GM12872 (cell line): Measurements from ENCODE around the gene RNF151.

Experiments
- TF ChIP-seq, protein P1 (sequence below): IDR thresholded peaks from 3 replicates; pipeline ENCODE4 v1.5.1; 2011; ENCODE audit warnings: low read depth, mild to moderate bottlenecking, low read length, moderate library complexity; ENCODE audit not compliant: insufficient read depth

The RNF151 gene

DNA sequence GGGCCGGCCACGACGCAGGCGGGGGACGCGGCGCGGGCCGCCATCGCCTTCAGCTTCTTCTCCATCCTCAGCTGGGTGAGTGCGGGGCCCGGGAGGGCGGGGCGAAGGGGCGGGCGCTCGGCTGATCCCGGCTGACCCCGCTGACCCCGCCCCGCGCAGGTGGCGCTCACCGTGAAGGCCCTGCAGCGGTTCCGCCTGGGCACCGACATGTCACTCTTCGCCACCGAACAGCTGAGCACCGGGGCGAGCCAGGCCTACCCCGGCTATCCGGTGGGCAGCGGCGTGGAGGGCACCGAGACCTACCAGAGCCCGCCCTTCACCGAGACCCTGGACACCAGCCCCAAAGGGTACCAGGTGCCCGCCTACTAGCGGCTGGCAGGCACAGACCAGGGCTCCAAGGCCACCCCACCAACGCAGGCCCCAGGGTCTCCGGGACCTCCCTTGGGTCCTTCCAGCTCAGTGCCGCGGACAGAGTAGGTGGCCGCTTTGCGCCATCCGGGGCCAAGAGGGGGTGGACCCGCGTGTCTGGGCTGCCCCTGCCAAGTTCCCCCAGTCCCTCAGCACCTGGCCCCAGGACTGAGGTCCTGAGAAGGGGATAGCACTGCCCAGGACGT, 26.2 kb downstream of the RNF151 start:
- TF ChIP-seq, protein P1, sequence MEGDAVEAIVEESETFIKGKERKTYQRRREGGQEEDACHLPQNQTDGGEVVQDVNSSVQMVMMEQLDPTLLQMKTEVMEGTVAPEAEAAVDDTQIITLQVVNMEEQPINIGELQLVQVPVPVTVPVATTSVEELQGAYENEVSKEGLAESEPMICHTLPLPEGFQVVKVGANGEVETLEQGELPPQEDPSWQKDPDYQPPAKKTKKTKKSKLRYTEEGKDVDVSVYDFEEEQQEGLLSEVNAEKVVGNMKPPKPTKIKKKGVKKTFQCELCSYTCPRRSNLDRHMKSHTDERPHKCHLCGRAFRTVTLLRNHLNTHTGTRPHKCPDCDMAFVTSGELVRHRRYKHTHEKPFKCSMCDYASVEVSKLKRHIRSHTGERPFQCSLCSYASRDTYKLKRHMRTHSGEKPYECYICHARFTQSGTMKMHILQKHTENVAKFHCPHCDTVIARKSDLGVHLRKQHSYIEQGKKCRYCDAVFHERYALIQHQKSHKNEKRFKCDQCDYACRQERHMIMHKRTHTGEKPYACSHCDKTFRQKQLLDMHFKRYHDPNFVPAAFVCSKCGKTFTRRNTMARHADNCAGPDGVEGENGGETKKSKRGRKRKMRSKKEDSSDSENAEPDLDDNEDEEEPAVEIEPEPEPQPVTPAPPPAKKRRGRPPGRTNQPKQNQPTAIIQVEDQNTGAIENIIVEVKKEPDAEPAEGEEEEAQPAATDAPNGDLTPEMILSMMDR, result no peak

DNA sequence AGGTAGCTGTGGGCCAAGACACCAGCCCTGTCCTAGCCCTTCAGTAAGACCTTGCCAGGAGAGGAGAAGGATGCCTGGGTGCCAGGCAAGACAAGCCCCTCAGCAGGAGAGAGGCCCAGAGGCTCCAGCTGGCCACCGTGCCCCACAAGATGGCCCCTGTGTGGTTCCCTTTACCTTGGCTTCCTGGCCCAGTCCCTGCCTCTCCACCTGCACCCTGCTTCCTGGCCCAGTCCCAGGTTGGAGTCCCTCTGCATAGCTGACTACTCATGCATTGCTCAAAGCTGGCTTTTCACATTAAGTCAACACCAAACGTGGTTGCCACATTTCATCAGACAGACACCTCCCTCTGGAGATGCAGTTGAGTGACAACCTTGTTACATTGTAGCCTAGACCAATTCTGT, 27.1 kb downstream of the RNF151 start:
- TF ChIP-seq, protein P1, result no peak

DNA sequence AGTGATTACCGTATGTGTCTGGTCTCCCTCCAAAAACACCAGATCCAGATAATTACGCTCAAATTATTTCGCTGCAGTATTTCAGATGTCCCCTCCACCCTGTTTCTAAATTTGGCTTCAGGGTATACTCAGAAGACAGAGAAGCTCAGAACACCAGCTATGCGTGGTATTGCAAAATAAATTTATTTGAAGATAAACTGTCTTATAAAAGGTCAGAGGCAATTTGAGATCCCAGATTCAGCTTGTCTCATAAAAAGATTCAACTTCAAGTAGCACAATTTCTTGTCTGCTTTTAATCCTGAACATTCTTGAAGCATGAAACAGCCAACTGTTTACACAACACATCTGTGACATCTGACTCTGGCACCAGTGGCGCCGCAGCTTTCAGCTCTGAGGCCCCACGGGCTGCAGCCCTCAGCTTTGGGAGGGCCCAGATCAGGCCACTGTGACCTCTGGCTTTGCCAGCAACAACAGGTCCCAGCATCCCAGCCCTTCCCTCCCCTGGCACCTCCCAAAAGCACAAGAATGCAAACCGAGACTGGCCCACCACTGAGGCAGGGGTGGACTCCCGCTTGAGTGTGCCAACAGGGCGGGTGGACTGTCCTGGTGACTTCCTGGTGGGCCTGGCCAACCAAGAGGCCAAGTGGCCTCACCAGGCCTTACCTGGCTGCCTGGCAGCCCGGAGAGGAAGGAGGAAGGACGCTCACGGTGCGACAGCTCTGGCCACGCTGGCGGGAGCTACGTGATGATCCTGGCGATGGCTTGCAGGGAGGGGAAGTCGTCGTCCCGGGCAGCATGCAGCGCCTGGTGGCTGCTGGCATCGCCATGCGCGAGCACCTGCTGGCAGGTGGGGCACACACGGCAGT, 31.1 kb downstream of the RNF151 start:
- TF ChIP-seq, protein P1, result no peak

DNA sequence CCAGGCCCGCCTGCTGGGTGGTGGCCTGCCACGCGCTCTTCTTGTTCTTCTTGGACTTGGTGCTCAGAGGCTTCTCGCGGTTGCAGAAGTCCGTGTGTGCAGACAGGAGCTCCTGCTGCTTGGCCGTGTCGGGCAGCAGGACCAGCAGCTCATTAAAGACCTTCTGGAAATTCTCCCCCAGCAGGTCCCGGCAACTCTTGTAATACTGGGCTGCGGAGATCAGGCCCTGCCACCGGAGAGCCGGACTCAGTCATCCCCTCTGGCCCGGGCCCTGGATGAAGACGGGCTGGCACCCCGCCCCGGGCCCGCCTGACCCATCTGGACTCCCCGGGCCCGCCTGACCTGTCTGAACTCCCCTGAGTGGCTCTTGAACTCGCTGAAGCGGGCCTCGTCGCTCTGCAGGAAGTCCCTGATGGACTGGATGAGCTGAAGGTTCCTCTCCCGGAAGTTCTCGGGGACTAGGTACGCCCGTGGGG, 31.7 kb downstream of the RNF151 start:
- TF ChIP-seq, protein P1, result no peak

DNA sequence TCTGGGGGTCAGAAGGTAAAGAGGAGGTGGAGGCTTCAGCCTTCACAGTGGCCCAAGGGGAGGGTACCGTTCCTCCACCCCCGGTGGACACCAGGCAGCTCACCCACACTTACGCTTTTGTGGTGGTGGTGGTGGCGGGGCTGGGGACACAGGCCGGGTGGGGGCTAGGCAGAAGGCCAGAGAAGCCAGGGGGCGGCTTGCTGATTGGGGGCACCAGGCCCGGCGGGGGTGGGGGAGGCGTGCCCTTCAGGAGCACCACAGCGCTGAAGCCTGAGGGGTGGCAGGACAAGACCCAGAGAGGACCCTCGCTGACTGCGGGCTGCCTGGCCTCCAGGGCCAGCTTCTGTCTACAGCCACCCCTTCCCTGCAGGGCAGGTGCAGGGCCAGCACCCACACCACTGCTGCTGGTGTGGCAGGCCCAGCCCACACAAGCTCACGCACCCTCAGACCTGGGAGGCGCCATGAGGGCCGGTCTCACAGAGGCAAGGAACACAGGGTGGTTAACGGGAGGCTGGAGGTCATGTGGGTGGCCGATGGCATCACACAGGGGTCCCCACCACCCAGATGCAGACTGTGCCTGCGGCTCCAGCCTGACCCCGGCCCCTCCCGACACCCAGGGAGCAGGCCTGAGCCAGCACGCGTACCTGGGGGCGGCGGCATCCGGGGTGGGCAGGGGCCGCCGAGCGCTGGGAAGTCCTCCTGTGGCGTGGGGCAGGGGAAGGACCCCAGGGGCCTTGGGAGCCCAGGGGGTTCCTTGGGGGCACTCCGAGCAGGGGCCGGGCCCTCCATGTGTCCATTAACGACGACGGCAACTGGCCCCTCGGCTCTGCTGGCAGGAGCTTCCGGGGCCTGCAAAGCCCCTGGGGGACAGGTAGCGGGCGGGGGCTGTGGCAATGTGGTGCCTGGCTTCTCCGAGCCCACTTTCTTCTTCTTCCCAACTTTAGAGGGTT, 32.5 kb downstream of the RNF151 start:
- TF ChIP-seq, protein P1, result no peak

DNA sequence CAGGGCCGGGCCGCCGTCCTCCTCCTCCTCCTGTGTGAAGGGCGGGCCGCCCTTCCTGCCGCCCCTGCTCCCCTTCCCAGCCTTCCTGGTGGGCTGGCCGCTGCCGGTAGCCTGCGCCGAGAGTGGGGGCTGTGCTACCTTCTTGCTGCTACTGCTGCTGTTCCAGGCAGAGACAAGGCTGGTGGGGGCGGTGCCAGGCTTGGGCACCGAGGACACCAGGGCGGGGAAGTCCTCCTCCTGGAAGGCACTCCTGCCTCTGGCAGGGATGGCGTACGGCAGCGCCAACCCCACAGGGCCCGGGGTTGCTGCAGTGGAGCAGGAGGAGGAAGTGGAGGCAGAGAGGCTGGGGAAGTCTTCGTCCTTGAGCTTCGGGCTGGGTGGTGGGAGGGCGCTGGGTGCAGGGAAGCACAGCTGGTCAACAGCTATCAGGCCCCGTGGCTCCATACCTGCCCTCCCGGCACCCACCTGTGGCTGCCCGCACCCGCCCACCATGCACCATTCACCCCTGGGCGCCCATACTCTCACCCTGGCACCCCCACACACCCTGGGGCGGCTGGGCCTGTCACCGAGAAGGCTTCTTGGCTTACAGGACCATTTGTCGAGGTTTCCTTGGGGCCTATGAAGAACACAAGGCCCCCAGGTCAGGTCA, 33.3 kb downstream of the RNF151 start:
- TF ChIP-seq, protein P1, result no peak
